SK-N-SH treated with all-trans-retinoic acid at 6 μM for 48 hours (cell line): ENCODE data around the gene RFX7.

ENCODE experiments used
- ATAC-seq: fragments of 200-7000 bp; cut with Tn5 transposase; 3 replicates; pipeline ENCODE4 v1.9.1; 2020; ENCODE audit warnings: mild to moderate bottlenecking, moderate library complexity
- ARNTL ChIP-seq: fragments of 450-650 bp; formaldehyde crosslinking; IDR thresholded peaks from 2 replicates; pipeline ENCODE4 v1.5.0; 2020; ENCODE audit warnings: low read depth, mild to moderate bottlenecking, moderate library complexity, borderline replicate concordance
- BACH2 ChIP-seq: fragments of 250-450 bp; sonication (Bioruptor Pico); IDR thresholded peaks from 2 replicates; pipeline ENCODE4 v1.9.0; 2021; ENCODE audit warnings: mild to moderate bottlenecking, borderline replicate concordance
- CREB5 ChIP-seq: fragments of 250-450 bp; sonication (Bioruptor Pico); IDR thresholded peaks from 2 replicates; pipeline ENCODE4 v1.5.1; 2020; ENCODE audit warnings: low read depth, mild to moderate bottlenecking, moderate library complexity
- CSDC2 ChIP-seq: fragments of 250-450 bp; sonication (Bioruptor Pico); IDR thresholded peaks from 2 replicates; pipeline ENCODE4 v1.5.0; 2020; ENCODE audit warnings: mild to moderate bottlenecking, moderate library complexity
- ESRRG ChIP-seq: fragments of 250-450 bp; sonication (Bioruptor Pico); IDR thresholded peaks from 2 replicates; pipeline ENCODE4 v1.6.1; 2021; ENCODE audit warnings: mild to moderate bottlenecking
- GLIS3 ChIP-seq: fragments of 250-450 bp; sonication (Bioruptor Pico); IDR thresholded peaks from 2 replicates; pipeline ENCODE4 v1.5.0; 2020; ENCODE audit warnings: mild to moderate bottlenecking, moderate library complexity
- ISL1 ChIP-seq: fragments of 250-450 bp; sonication (Bioruptor Pico); IDR thresholded peaks from 2 replicates; pipeline ENCODE4 v2.1.2; 2022; ENCODE audit warnings: mild to moderate bottlenecking, moderate library complexity
- OSR1 ChIP-seq: fragments of 250-450 bp; sonication (Bioruptor Pico); IDR thresholded peaks from 2 replicates; pipeline ENCODE4 v1.8.0; 2022; ENCODE audit warnings: moderate library complexity, mild to moderate bottlenecking, inconsistent platforms
- PATZ1 ChIP-seq: fragments of 250-450 bp; sonication (Bioruptor Pico); IDR thresholded peaks from 2 replicates; pipeline ENCODE4 v1.8.0; 2020; ENCODE audit warnings: mild to moderate bottlenecking, moderate library complexity, borderline replicate concordance
- POU6F1 ChIP-seq: fragments of 250-450 bp; sonication (Bioruptor Pico); IDR thresholded peaks from 2 replicates; pipeline ENCODE4 v1.8.0; 2021; ENCODE audit warnings: low read depth, mild to moderate bottlenecking, moderate library complexity, borderline replicate concordance
- PPARA ChIP-seq: fragments of 250-450 bp; sonication (Bioruptor Pico); IDR thresholded peaks from 2 replicates; pipeline ENCODE4 v1.5.0; 2020; ENCODE audit warnings: mild to moderate bottlenecking, borderline replicate concordance
- RARB ChIP-seq: fragments of 250-450 bp; sonication (Bioruptor Pico); IDR thresholded peaks from 2 replicates; pipeline ENCODE4 v1.8.0; 2021; ENCODE audit warnings: mild to moderate bottlenecking, moderate library complexity
- SNAI2 ChIP-seq: fragments of 250-450 bp; sonication (Bioruptor Pico); IDR thresholded peaks from 2 replicates; pipeline ENCODE4 v1.5.0; 2020; ENCODE audit warnings: mild to moderate bottlenecking, moderate library complexity
- TCF4 ChIP-seq: fragments of 250-450 bp; sonication (Bioruptor Pico); IDR thresholded peaks from 2 replicates; pipeline ENCODE4 v1.8.0; 2021; ENCODE audit warnings: mild to moderate bottlenecking, moderate library complexity, borderline replicate concordance
- TOX ChIP-seq: fragments of 250-450 bp; sonication (Bioruptor Pico); IDR thresholded peaks from 2 replicates; pipeline ENCODE4 v1.8.0; 2021; ENCODE audit warnings: mild to moderate bottlenecking, moderate library complexity, borderline replicate concordance
- TSHZ2 ChIP-seq: fragments of 250-450 bp; sonication (Bioruptor Pico); IDR thresholded peaks from 2 replicates; pipeline ENCODE4 v1.5.0; 2020; ENCODE audit warnings: mild to moderate bottlenecking, moderate library complexity
- ZC3H10 ChIP-seq: fragments of 250-450 bp; sonication (Bioruptor Pico); IDR thresholded peaks from 2 replicates; pipeline ENCODE4 v1.5.1; 2021; ENCODE audit warnings: mild to moderate bottlenecking, moderate library complexity
- ZFP3 ChIP-seq: fragments of 250-450 bp; sonication (Bioruptor Pico); IDR thresholded peaks from 2 replicates; pipeline ENCODE4 v1.5.0; 2020; ENCODE audit warnings: mild to moderate bottlenecking, moderate library complexity
- ZFP30 ChIP-seq: fragments of 450-650 bp; formaldehyde crosslinking; IDR thresholded peaks from 2 replicates; pipeline ENCODE4 v1.5.0; 2022; ENCODE audit warnings: mild to moderate bottlenecking, moderate library complexity
- ZNF565 ChIP-seq: fragments of 450-650 bp; formaldehyde crosslinking; conservative IDR thresholded peaks from 2 replicates; pipeline ENCODE4 v1.5.0; 2020; ENCODE audit warnings: low read depth, mild to moderate bottlenecking, moderate library complexity
- ZNF70 ChIP-seq: fragments of 450-650 bp; formaldehyde crosslinking; IDR thresholded peaks from 2 replicates; pipeline ENCODE4 v1.5.0; 2020; ENCODE audit warnings: mild to moderate bottlenecking, moderate library complexity
- ZNF8 ChIP-seq: fragments of 450-650 bp; formaldehyde crosslinking; IDR thresholded peaks from 2 replicates; pipeline ENCODE4 v1.5.0; 2020; ENCODE audit warnings: mild to moderate bottlenecking, moderate library complexity

The RFX7 gene

GRCh38 chr15:56045068-56045748 is 198.5 kb downstream of the RFX7 start:
- TF ChIP-seq ZC3H10 (CRISPR knock-in tag) (0 out of 2 replicates have a peak, but pooled peaks have one; percentile 17), ESRRG (CRISPR knock-in tag) (no peak)
- peak; percentile 48 for ATAC-seq

- ATAC-seq = no peak
- no peak for TF ChIP-seq PATZ1
- no peak for TF ChIP-seq OSR1 (CRISPR knock-in tag)
- no peak for TF ChIP-seq ZNF8
- no peak for TF ChIP-seq TOX
- no peak for TF ChIP-seq CSDC2
- no peak for TF ChIP-seq ZC3H10 (CRISPR knock-in tag)
- no peak for TF ChIP-seq ISL1 (CRISPR knock-in tag)
- no peak for TF ChIP-seq TCF4 (CRISPR knock-in tag)
- no peak for TF ChIP-seq ZFP3 (CRISPR knock-in tag)
- no peak for TF ChIP-seq POU6F1 (CRISPR knock-in tag)
- no peak for TF ChIP-seq SNAI2 (CRISPR knock-in tag)
- no peak for TF ChIP-seq ZNF565
- no peak for TF ChIP-seq ESRRG (CRISPR knock-in tag)
- no peak for TF ChIP-seq BACH2 (CRISPR knock-in tag)
- TF ChIP-seq ZNF70 = no peak
- TF ChIP-seq PPARA (CRISPR knock-in tag) = no peak
- no peak for TF ChIP-seq CREB5 (CRISPR knock-in tag)
- TF ChIP-seq TSHZ2 (CRISPR knock-in tag) = no peak
- no peak for TF ChIP-seq ARNTL
- no peak for TF ChIP-seq GLIS3 (CRISPR knock-in tag)
- TF ChIP-seq, all 23 proteins: peak for 0
Observed at GRCh38 chr15:56042982-56043980, 200.4 kb downstream of the RFX7 start.

GRCh38 chr15:56042498-56042897 is 201.2 kb downstream of the RFX7 start:
- TF ChIP-seq ZFP3 (CRISPR knock-in tag) (no peak), GLIS3 (CRISPR knock-in tag) (no peak), ZC3H10 (CRISPR knock-in tag) (no peak), ARNTL (no peak), ESRRG (CRISPR knock-in tag) (no peak), ZNF565 (no peak), RARB (CRISPR knock-in tag) (no peak), PPARA (CRISPR knock-in tag) (no peak), PATZ1 (no peak), BACH2 (CRISPR knock-in tag) (no peak), OSR1 (CRISPR knock-in tag) (no peak), ISL1 (CRISPR knock-in tag) (no peak), ZNF70 (no peak), ZFP30 (no peak), ZNF8 (no peak), TSHZ2 (CRISPR knock-in tag) (no peak), CSDC2 (no peak), TCF4 (CRISPR knock-in tag) (no peak), TOX (no peak)
- no peak; the same call in 2 of the 3 replicates for ATAC-seq
